GM18498 (cell line): ENCODE measurements around the gene AP1G2.
"Not testable (repeated sequence)": the region's sequence is repeated elsewhere in the genome, so short reads cannot be mapped to it uniquely, and the experiment has no call there.

Source experiments
- ATAC-seq: cut with Tn5 transposase; IDR thresholded peaks from one replicate; pipeline ENCODE4 v1.9.1; 2021; ENCODE audit warnings: mild to moderate bottlenecking, moderate library complexity; ENCODE audit not compliant: unreplicated experiment

The AP1G2 gene

DNA sequence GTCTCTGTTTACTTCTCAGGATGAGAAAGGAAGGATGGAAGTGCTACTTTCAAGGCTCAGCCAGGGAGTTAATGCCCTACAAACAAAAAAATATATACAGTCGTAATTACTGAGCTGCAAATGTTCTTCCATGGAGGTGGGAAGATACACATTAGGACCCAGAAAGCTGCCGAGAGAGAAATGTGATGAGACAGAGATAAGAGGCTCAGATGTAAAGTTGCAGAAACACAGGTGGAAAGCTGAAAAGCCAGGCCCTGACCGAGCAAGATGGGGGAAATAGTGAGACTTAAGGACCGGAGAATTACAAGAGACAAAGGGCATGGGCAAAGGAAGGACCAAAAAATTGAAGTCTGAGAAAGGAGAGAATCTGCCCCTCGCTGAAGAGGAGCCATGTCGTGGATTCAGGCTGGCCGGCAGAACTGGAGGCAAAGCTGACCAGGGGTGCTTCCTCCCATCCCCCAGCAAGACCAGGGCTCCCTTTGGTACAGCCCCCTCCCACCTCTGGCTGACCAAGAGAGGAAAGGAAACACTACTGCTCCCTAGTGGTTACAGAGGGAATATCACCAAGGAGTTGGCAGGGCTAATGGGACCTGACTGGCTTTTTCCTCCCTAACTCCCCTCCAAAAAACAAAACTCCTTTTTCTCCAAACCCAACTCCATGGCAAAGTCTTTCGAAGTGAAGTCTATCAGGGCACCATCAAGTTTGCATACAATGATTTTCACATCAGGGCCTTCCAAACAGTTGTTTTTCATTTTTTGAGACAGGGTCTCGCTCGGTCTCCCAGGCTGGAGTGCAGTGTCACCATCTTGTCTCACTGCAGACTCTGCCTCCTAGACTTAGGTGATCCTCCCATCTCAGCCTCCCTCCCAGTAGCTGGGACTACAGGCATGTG lies 28.1 kb downstream of the AP1G2 start:
- no peak for ATAC-seq

DNA sequence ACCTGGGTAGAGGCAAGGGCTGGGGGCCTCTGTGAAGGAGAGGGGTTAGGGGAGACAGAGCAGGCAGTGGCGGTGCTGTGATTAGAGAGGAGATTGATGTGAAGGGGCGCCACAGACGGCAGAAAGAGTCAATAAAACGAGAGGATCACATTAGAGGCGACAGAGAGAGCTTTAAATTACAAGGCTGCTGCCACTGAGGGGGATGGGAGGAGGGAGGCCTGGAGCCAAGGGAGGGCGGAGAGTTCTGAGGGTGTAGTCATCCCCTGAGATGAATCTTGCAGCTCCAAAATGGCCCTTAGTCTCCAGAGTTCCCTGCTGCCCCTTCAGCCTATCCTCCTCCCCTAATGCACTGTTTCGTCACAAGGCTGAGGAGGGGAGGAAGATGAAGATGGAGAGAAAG lies 28.8 kb downstream of the AP1G2 start:
- ATAC-seq: no peak

DNA sequence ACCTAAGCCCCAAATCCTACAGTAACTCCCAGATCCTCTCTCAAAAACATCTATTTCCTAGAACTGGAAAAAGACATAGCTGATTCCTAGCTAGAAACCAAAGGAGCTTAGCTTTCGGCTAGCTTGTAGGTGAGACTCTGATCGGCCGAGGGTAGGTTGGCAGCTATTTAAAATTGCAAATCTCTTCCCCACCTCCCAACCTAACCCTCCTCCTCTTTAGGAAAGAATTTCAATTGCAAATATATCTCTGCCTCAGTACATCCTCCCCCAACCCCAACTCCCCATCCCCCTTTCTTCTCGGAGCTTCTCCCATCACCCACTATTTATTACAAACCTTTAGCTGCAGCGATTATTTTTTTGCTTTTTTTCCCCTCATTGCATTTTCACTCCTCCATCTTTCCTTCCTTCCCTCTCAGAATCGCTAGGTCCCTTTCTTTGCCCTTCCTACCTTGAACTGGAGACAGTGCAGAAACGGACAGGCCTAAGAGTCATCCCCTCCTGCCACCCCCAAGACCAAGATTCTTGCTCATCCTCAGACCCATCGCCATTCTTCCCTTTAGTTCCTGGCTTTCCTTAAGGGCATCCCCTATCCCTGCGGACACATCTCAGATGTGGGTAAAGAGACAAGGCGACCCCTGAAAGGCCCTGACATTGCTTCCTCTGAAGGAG lies 29.4 kb downstream of the AP1G2 start:
- ATAC-seq: no peak

DNA sequence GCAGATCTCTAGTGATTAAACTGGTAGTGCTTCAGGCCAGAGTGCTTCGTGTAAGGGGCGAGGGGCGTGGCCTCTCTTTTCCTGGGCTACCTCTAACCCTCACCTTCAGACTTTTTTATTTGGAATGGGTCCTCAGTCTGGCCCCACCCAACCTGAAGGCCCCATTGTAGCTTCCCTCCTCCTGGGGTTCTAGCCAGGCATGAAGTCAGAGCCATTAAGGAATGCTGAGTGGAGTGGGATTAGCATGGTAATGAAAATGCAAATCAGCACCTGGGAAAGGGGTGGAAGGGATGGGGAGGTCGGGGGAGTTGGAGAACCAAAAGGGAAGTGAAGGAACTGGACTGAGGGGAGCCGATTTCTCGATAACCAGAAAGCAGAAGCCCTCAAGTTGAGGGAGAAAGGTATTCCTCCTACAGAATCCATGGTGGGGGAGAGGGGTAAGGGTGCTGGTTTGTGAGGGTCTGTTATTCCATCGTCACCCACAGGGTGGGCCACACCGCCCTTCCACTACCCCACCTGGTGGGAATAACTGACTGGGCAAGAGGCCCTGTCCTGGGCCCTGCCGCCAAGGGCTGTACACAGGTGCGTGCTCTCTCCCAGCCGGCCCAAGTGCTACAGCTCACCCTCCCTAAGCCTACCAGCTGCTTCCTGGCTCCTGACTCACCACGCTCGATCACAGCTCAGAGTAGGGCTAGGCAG lies 30.1 kb downstream of the AP1G2 start:
- ATAC-seq: no peak

DNA sequence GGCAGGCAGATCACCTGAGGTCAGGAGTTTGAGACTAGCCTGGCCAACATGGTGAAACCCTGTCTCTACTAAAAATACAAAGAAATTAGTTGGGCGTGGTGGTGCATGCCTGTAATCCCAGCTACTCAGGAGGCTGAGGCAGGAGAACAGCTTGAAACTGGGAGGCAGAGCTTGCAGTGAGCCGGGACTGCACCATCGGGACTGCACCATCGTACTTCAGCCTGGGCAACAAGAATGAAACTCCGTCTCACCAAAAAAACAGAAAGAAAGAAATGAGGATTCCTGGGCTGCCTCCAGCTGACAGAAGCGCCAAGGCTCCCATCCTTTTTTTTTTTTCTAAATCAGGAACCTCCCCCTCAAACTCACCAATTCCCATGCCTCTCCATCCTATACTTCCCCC lies 30.7 kb downstream of the AP1G2 start:
- ATAC-seq: not testable (repeated sequence)

DNA sequence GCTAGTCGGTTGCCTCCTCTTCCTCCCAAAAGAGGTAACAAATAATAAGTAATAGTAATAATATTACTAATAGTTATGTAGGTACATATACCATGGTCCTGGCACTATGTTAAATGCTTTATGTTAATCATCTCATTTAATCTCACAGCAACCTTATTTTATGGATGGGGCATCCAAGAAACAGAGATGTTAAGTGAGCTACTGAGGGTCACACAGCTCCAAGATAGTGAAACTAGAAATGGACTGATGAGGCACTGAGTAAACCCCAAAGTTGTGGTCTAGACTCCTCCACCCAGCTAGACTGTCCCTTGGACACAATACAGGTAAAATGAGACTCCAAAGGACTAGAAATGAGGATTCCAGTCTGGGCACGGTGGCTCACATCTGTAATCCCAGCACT lies 31.1 kb downstream of the AP1G2 start:
- ATAC-seq: no peak

DNA sequence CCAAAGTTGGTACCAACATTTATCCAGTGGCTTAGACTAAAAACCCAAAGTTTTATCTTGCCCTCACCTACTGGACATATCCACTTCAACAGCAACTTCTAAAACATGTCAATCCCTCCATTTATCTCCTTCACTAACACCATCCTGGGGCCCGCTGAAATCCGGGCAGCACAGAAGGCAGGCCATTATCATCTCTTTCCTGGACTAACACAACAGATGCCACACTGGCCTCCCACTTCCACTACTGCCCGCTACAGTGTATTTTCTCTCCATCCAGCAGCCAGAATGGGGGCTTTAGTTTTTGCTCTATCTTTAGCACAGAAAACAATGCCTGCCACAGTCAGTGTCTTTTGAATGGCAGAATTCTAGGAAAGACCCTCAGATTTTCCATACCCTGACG lies 31.6 kb downstream of the AP1G2 start:
- ATAC-seq: no peak

DNA sequence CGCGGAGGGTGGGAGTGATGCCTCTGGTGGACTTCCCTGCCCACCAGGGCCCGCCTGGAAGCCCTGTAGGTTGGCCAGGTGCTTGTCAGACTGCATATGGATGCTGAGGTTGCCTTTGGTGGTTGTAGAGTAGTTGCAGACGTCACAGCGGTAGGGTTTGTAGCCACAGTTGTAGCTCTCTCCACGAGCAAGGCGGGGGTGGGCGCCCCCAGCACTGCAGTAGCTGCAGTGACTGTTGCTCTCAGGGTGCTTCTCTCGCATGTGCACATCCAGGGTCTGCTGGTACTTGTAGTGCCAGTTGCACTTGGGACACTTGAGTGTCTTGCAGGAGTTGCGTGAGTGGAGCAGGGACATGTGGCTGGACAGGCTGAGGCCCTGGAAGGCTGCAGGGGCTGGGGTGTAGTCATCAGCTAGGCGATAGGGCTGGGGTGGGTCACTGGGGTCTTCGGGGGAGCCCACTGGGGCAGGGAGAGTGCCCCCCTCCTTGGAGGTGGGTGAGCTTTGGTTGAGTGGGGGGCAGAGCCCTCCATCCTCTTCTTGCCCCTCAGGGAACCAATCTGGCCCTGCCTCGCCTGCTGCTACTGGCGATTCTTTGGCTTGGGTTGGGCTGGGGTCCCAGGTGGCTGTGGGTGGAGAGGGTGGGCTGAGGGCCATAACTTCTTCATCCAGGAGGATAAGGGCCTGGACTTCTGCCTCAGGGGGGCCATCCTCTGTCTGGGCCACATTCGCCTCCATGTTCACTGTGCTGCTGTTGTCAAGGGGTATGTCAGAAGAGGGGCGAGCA lies 33.7 kb downstream of the AP1G2 start:
- ATAC-seq: no peak

DNA sequence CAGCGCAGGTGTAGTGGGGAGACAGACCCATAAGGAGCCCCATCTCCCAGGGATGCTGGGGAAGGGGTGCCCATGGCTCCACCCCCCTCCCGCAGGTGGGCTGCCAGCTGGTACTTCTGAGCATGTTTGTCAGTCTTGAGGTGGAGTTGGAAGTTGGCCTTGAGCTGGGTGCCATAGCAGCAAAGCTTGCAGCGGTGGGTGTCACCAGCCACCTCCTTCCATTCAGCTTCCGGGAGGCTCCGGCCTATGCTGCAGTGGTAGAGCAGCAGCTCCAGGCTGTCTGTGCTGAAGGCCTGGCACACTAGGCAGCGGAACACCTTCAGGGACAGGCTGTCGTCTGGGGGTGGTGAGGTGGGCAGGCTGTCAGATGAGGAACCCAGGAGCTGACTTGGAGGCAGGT lies 34.9 kb downstream of the AP1G2 start:
- ATAC-seq: no peak

DNA sequence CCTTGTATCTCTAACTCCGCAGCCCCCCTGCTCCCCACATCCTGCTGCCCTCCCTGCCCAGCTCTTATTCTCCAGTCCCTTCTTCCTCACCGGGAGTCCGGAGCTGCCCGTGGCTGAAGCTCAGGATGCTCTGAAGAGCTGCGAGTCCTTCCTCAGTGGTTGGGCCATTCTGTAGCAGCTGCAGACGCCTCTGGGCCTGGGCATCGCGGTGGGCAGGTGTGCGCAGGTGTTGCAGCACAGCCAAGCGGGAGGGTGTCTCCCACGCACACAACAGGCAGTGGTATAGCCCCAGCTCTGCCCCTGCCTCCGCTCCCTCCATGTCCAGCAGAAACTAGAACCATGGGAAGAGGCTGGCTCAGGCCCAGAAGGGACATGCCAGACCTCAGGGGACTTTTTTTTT lies 36.2 kb downstream of the AP1G2 start:
- ATAC-seq: no peak

DNA sequence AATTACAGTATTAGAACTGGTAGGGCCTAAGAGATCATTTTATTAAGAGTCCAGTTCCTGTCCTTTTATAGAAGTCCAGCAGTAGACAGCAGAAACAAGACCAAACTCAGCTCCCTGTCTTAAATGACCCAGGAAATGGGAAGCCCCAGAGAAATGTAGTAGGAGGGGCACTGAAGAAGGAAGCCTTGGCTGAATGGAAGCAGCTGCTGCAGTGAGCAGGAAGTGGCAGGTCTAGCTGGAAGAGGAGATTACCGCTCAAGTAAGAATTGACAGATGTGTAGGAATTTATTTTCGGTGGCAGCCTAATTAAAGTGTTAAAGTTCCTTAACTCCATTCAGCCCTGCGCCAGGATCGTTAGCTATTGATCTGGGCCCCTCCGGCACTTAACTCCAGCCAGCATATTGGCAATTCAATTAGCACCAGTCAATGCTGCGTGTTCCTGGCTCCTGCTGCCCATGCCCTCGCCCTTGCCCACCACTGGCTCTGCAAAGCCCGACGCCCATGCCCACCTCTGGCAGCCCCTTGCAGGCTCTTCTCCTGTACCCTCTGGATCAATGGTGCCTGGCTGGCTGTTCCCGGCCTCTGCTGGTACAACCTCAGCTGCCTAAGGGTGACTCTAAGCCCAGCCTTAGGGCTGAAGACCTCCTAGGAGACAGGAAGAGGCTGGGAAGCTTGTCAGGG lies 37.1 kb downstream of the AP1G2 start:
- ATAC-seq: no peak

DNA sequence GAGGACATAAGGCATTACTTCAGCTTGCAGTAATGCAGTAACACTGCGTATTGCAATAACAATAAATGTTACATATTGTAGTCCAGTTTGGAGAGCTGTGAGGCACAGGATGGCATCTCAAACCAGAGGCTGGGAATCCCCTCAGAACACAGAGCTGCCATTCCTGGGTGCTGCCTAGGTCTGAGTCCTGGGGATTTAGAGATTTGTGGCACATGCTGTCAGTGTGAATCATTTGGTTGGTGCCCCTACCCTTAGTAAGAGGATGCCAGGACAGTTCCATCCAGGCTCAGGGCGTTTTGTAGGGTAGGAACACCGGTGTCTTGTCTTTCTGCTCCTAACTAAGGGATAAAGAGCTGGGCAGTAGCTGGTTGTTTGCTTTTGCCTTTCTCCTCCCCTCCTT lies 38.6 kb downstream of the AP1G2 start:
- no peak for ATAC-seq

DNA sequence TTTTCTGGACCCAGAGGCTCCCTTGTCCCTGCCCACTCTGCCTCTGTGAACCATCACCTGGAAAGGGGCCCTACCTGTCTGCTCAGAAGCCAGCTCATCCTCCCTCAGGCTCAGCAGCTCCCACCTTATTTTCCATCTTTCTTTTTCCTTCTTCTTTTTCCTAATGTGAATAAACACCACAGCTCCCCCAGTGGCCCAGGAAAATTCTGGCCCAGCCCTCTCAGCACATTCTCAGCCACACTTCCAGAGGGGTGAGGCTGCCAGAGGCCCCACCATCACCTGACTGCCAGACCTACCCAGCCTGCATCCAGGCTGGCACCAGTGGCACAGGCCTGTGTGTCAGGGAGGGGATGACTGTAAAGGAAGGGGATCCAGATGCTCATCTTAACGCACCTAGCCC lies 39.0 kb downstream of the AP1G2 start:
- no peak for ATAC-seq

DNA sequence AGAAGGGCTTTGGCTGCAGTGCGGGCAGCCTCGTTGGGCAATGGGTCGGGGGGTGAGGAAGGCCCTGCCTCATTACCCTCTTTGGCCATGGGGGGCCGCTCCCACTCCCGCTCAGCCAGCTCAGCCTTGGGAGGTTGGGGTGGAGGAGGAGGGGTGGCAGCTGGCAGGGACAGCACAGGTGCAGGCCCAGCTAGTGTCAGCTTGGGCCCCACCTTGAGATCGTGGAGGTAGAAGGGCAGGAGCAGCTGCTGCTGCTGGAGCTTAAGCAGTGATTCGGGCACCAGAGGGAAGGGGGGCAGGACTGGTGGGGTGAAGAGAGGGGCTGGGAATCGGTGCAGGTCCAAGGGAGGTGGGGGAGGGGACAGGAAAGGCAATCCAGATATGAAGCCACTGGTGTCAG lies 42.0 kb downstream of the AP1G2 start:
- ATAC-seq: no peak

DNA sequence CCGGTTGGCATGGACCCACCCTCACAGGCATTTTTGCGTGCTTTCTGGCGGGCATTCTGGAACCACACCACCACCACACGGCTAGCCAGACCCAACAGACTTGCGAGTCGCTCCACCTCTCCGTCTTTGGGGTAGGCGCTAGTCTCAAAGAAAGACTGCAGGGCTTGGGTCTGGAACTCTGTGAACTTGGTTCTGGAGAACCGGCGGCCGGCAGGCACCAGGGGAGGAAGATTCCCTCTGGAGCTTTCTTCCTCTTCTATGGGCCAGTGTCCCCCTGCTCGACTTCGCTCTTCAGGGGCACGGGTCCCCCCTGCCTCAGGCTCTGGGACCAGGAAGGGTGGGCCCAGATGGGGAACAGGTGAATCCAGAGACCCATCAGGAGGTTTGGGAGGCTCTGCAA lies 42.6 kb downstream of the AP1G2 start:
- ATAC-seq: no peak

DNA sequence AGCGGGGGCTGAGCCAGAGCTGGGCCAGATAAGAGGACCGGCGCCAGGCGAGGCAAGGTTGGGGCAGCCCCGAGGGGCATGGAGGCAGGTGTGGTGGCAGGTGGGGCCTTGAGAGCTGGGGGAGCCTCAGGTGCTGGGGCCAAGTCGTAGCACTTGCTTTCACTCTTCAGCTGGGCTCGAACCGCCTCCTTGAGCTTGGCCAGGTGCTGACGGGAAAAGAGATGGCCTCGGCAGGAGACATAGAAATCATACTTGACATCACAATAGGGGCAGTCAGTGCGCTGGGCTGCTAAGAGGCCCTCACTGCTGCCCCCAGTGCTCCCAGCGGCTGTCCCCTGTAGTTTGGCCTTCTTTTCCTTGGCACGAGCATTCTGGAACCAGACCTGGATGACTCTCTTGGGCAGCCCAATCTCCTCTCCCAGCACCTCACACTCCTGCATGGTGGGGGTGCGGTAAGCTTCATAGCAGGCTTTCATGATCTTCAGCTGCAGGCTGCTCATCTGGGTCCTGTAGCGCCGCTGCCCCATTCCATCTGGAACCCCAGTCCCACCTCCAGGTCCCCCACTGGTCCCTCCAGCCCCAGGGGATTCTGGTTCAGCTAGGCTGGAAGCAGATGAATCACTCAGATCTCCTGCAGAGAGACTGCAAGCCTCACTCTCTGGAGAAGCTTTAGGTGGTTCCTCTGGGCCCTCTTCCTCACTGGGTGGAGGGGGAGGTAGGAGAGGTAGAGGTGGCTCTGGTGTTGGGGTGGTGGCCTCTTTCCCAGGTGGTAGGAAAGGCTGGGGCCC lies 44.2 kb downstream of the AP1G2 start:
- ATAC-seq: no peak

DNA sequence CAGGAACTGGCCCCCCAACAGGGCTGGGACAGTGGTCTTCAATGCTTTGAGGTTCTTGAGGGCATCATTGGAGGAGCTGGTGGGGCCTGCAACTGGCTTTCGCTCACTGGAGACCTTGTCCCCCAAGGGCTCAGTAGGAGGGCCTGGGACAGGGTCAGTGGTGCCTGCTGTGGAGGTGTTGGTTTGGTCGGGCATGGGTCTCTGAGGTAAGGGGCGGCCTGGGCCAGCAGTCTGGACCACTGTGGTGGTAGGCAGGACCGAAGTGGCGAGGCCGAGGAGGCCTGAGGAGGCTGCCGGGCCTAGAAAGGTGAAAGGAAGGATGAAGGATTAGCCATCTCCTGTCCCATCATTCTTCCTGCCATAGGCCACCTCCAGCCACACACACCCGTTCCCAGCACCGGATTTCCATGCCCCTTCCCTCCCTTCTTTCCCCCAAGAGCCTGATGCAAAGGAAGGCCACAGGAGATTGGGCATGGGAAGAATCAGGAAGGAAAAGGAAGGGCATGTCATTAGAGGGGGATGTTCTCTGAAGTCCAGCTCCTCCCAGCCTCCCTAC lies 44.9 kb downstream of the AP1G2 start:
- ATAC-seq: no peak

DNA sequence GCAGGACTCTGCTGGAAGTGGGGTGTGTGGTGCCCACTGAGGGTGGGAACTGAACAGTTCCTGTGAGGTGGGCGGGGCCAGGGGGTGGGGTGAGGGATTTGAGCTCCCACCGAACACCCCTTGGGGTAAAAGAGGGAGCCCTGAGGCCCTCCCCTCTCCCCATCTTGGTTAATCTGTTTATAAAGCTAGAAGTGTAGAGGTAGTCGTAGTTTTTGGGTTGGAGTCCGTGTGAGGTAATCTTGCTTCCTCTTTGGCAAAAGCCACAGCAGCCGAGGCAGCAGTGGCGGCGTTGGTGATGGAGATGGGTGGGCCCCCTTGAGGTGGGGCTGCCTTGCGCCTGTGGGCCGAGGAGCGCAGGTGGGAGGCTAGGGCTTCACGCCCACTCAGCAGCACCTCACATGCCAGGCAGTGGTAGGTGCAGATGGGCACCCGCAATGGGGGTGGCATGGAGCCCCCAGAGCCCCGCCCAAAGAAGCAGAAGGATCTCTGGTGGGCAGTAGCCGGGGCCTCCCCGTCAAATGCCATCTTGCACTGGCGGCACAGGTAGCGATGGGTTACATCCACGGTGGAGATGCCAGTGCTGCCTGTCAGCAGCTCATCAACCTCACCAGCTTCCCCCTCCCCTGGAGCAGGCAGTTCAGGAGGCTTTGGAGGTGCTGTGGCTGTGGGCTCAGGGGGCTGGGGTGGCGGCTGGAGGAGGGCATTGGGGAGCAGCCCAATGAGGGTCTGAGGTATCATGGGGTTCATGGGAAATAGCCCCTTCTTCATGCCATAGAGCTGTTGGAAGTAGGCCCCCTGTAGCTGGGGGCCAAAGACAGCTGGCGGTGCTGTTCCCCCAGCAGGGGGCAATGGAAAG lies 45.6 kb downstream of the AP1G2 start:
- no peak for ATAC-seq
